Measurements from ENCODE around the gene UBE2D2. TPM values are rescaled to one million over a fixed set of nuclear protein-coding genes. Genes with fewer than 3 reads are reported as not detected.

UBE2D2 gene
- polyA plus RNA-seq, 3 donors, result 41.2 to 167 (median 133) TPM

DNA sequence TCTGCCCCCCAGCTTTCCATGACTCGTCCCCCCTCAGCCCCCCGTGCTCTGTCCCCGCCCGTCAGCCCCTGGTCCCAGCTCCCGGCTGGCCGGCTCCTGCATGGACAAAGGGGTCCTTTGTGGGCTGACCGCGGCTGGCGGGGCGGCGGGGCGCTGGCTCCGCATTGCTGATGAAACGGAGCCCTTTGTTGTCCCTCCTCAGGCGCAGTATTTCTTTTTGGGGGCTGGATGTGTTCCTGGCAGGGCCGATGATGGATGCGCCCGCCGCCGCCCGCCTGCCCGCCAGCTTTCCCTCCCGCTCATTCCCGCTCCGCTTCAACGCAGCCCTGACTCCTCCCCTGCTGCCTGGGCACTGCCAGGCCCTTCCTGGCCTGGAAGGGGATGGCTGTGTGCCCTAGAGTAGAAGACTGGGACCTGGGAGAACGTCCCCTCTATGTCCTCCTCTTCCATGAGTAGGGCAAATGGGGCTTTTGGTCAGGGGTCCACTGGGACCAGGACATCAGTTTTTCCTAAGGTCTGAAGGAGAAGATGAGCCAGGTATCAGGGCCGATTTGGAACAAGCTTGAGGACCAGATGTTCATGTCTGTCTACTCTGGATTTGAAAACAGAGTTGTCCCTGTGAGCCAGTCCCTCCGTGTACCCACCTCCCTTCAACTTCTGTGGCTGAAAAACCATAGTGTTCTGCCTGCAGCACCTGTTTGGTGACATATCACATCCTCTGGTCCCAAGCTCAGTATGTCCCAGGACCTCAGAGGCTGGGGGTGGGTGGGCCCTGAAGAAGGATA, 116.0 kb downstream of the UBE2D2 start:
- TF ChIP-seq, protein P1, sequence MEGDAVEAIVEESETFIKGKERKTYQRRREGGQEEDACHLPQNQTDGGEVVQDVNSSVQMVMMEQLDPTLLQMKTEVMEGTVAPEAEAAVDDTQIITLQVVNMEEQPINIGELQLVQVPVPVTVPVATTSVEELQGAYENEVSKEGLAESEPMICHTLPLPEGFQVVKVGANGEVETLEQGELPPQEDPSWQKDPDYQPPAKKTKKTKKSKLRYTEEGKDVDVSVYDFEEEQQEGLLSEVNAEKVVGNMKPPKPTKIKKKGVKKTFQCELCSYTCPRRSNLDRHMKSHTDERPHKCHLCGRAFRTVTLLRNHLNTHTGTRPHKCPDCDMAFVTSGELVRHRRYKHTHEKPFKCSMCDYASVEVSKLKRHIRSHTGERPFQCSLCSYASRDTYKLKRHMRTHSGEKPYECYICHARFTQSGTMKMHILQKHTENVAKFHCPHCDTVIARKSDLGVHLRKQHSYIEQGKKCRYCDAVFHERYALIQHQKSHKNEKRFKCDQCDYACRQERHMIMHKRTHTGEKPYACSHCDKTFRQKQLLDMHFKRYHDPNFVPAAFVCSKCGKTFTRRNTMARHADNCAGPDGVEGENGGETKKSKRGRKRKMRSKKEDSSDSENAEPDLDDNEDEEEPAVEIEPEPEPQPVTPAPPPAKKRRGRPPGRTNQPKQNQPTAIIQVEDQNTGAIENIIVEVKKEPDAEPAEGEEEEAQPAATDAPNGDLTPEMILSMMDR (IDR thresholded peaks at IDR 0.05), result no peak
- peaks cover 75% of the 10 kb centered on the region for H4K20me1 ChIP-seq (ENCODE audit: insufficient read depth, low read length)

More for the DNA sequence above, 116.0 kb downstream of the UBE2D2 start:
- H3K36me3 Mint-ChIP-seq, result peaks cover 28 to 40% of the 10 kb centered on the region in 2 donors
- H3K36me3 ChIP-seq (replicated peaks in 1 of 2; ENCODE audit: control insufficient read depth in 1 of 2, insufficient read depth in 2 of 2, low read length in 2 of 2), result peaks cover 13 to 24% of the 10 kb centered on the region in 2 donors
- H3K27me3 Mint-ChIP-seq (ENCODE audit: low read depth in 3 of 3), result peaks cover 1 to 5% (median 4%) of the 10 kb centered on the region in 3 donors
- peaks cover 1% of the 10 kb centered on the region for H3K4me1 Mint-ChIP-seq
- intact Hi-C loops (cut with micrococcal nuclease), result no loop called here
- H3K9me3 Mint-ChIP-seq, result no peaks in the 10 kb centered on the region
- WGBS (ENCODE audit: insufficient coverage), result 94% methylated on average over 20 of the region's 29 CpGs
- DNase-seq, result no peak
- H3K79me2 ChIP-seq (ENCODE audit: insufficient read depth, low read length), result no peaks in the 10 kb centered on the region
- no peak overlapping the region for H3K4me3 ChIP-seq (replicated peaks in 1 of 3; ENCODE audit: low read depth in 2 of 3, low read length in 3 of 3)
- H3K27ac ChIP-seq (ENCODE audit: low read depth in 1 of 2, low read length in 2 of 2), result no peak overlapping the region
- no peaks in the 10 kb centered on the region for H3K27me3 ChIP-seq (ENCODE audit: control insufficient read depth in 2 of 2, insufficient read depth in 2 of 2, low read length in 2 of 2)
- H3K4me2 ChIP-seq (replicated peaks; ENCODE audit: extremely low read depth, low read length, poor library complexity, severe bottlenecking), result no peak overlapping the region
- H3K4me1 ChIP-seq (ENCODE audit: control insufficient read depth in 1 of 2, insufficient read depth in 2 of 2, low read length in 2 of 2), result no peaks in the 10 kb centered on the region
- no peak overlapping the region for H3K9ac ChIP-seq (ENCODE audit: insufficient read depth, low read length, poor library complexity, severe bottlenecking)
- H2AFZ ChIP-seq (ENCODE audit: insufficient read depth, low read depth, low read length, poor library complexity, severe bottlenecking), result no peak overlapping the region
- no peak overlapping the region for H3K27ac Mint-ChIP-seq
- no peak overlapping the region for H3K4me3 Mint-ChIP-seq
- H3K9me3 ChIP-seq (replicated peaks in 1 of 2; ENCODE audit: control insufficient read depth in 1 of 2, insufficient read depth in 1 of 2, low read length in 2 of 2), result no peaks in the 10 kb centered on the region

Small RNA genes lying within 50 kb of the gene (small RNA-seq; reads per million reads assigned to genes)
- gene RF00019 (ENCODE audit: insufficient read length, low read depth), result not detected

Other genes with a start within 250 kb of the UBE2D2 start
- gene PAIP2, start 219.5 kb upstream of the UBE2D2 start, polyA plus RNA-seq, result 100 to 1,000 TPM in 2 of 3 donors, 10 to 100 TPM in 1; 68.3 to 325 (median 313) TPM
- gene SLC23A1, start 178.0 kb upstream of the UBE2D2 start, polyA plus RNA-seq, result not detected
- under 1 TPM in 2 of 3 donors, not detected in 1; 0.30 to 0.52 TPM for gene MZB1, start 171.4 kb upstream of the UBE2D2 start, polyA plus RNA-seq
- gene PROB1, start 166.2 kb upstream of the UBE2D2 start, polyA plus RNA-seq, result under 1 TPM in 2 of 3 donors, not detected in 1; 0.05 to 0.11 TPM
- gene SPATA24, start 157.2 kb upstream of the UBE2D2 start, polyA plus RNA-seq, result 1 to 10 TPM; 1.6 to 3.5 (median 3.2) TPM
- 1 to 10 TPM in 2 of 3 donors, under 1 TPM in 1; 0.87 to 2.6 (median 2.2) TPM for gene DNAJC18, start 121.8 kb upstream of the UBE2D2 start, polyA plus RNA-seq
- not detected for gene ECSCR, start 98.6 kb upstream of the UBE2D2 start, polyA plus RNA-seq
- gene SMIM33, start 90.3 kb upstream of the UBE2D2 start, polyA plus RNA-seq, result not detected
- gene STING1, start 78.6 kb upstream of the UBE2D2 start, polyA plus RNA-seq, result 100 to 1,000 TPM in 2 of 3 donors, 10 to 100 TPM in 1; 83.7 to 225 (median 115) TPM
- gene CXXC5, start 87.0 kb downstream of the UBE2D2 start, polyA plus RNA-seq, result 10 to 100 TPM; 22.4 to 37.2 (median 33.7) TPM
- gene PSD2, start 234.5 kb downstream of the UBE2D2 start, polyA plus RNA-seq, result not detected

Measured in CD14-positive monocyte (primary cell).